IMR-90 (cell line): ENCODE data around the gene POLR3E.
"Not testable (repeated sequence)": the region's sequence is repeated elsewhere in the genome, so short reads cannot be mapped to it uniquely, and the experiment has no call there.

Experiments
- BHLHE40 ChIP-seq: fragments of 150-350 bp; IDR thresholded peaks from 2 replicates; pipeline ENCODE4 v1.6.1; 2016; ENCODE audit warnings: mild to moderate bottlenecking, low read depth, low read length
- CEBPB ChIP-seq: IDR thresholded peaks from 2 replicates; pipeline ENCODE4 v1.6.1; 2012; ENCODE audit warnings: low read depth, low read length, improper control_type of control experiment
- FOS ChIP-seq: fragments of 150-350 bp; IDR thresholded peaks from 2 replicates; pipeline ENCODE4 v1.6.1; 2016; ENCODE audit warnings: low read depth, low read length
- MAZ ChIP-seq: IDR thresholded peaks from 2 replicates; pipeline ENCODE4 v1.6.1; 2012; ENCODE audit warnings: low read depth, mild to moderate bottlenecking, low read length, improper control_type of control experiment, moderate library complexity, borderline replicate concordance
- MXI1 ChIP-seq: IDR thresholded peaks from 2 replicates; pipeline ENCODE4 v1.6.1; 2012; ENCODE audit warnings: low read depth, mild to moderate bottlenecking, low read length, moderate library complexity, borderline replicate concordance
- NFE2L2 ChIP-seq: fragments of 150-350 bp; IDR thresholded peaks from 2 replicates; pipeline ENCODE4 v1.6.1; 2016; ENCODE audit warnings: low read depth, mild to moderate bottlenecking, low read length
- POLR2A ChIP-seq: IDR thresholded peaks from 2 replicates; pipeline ENCODE4 v1.6.1; 2012; ENCODE audit warnings: mild to moderate bottlenecking, low read depth, low read length
- RAD21 ChIP-seq: IDR thresholded peaks from 2 replicates; pipeline ENCODE4 v1.6.1; 2012; ENCODE audit warnings: low read length, improper control_type of control experiment
- SMC3 ChIP-seq: fragments of 150-350 bp; IDR thresholded peaks from 2 replicates; pipeline ENCODE4 v1.6.1; 2016; ENCODE audit warnings: low read depth, mild to moderate bottlenecking, antibody characterized with exemption, low read length, moderate library complexity
- TF ChIP-seq, protein P1 (sequence below): conservative IDR thresholded peaks from 2 replicates; pipeline ENCODE4 v1.5.1; 2012; ENCODE audit warnings: mild to moderate bottlenecking, low read depth, low read length, improper control_type of control experiment
- TF ChIP-seq, protein P2 (sequence below): fragments of 150-350 bp; IDR thresholded peaks from 2 replicates; pipeline ENCODE4 v1.6.1; 2017; ENCODE audit warnings: mild to moderate bottlenecking, antibody characterized with exemption, low read length, low read depth

DNA sequence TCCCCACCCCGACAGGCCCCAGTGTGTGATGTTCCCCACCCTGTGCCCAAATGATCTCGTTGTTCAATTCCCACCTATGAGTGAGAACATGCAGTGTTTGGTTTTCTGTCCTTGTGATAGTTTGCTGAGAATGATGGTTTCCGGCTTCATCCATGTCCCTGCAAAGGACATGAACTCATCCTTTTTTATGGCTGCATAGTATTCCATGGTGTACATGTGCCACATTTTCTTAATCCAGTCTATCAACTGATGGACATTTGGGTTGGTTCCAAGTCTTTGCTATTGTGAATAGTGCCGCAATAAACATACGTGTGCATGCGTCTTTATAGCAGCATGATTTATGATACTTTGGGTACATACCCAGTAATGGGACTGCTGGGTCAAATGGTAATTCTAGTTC, 53.8 kb downstream of the POLR3E start:
- TF ChIP-seq, protein P1, sequence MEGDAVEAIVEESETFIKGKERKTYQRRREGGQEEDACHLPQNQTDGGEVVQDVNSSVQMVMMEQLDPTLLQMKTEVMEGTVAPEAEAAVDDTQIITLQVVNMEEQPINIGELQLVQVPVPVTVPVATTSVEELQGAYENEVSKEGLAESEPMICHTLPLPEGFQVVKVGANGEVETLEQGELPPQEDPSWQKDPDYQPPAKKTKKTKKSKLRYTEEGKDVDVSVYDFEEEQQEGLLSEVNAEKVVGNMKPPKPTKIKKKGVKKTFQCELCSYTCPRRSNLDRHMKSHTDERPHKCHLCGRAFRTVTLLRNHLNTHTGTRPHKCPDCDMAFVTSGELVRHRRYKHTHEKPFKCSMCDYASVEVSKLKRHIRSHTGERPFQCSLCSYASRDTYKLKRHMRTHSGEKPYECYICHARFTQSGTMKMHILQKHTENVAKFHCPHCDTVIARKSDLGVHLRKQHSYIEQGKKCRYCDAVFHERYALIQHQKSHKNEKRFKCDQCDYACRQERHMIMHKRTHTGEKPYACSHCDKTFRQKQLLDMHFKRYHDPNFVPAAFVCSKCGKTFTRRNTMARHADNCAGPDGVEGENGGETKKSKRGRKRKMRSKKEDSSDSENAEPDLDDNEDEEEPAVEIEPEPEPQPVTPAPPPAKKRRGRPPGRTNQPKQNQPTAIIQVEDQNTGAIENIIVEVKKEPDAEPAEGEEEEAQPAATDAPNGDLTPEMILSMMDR = not testable (repeated sequence)
- TF ChIP-seq CEBPB, POLR2A, FOS, BHLHE40, RAD21, SMC3, MXI1, MAZ, NFE2L2: not testable (repeated sequence)
- TF ChIP-seq, protein P2, sequence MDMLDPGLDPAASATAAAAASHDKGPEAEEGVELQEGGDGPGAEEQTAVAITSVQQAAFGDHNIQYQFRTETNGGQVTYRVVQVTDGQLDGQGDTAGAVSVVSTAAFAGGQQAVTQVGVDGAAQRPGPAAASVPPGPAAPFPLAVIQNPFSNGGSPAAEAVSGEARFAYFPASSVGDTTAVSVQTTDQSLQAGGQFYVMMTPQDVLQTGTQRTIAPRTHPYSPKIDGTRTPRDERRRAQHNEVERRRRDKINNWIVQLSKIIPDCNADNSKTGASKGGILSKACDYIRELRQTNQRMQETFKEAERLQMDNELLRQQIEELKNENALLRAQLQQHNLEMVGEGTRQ = not testable (repeated sequence)
